Bronchial epithelial cell (primary cell): ENCODE measurements around the gene CAMTA1. TPM values are rescaled to one million over a fixed set of nuclear protein-coding genes. Genes with fewer than 3 reads are reported as not detected.

Experiments
- DNase-seq: peaks from one replicate; pipeline ENCODE4 v3.0.0-alpha.2; 2010; ENCODE audit warnings: low read depth
- FAIRE-seq: peaks from 2 replicates; lab custom pipeline; 2011; peaks lifted over from hg19 to GRCh38; lab: Jason Lieb, UNC
- H3K27me3 ChIP-seq: 2 replicates; pipeline ENCODE4 v1.5.1; 2011; ENCODE audit warnings: low read length; ENCODE audit not compliant: control insufficient read depth, insufficient read depth
- H3K36me3 ChIP-seq: 2 replicates; pipeline ENCODE4 v1.5.1; 2011; ENCODE audit warnings: low read length; ENCODE audit not compliant: control insufficient read depth, insufficient read depth
- H3K4me3 ChIP-seq: 2 replicates; pipeline ENCODE4 v1.5.1; 2011; ENCODE audit warnings: mild to moderate bottlenecking, low read depth, low read length, control low read depth
- total RNA-seq: library from RNA; depleted of rRNA; stranded (reverse); fragments of >200 nt; gene quantifications from 2 replicates; pipeline ENCODE4 v1.2.1, GENCODE V29; 2014
- TF ChIP-seq, protein P1 (sequence below): IDR thresholded peaks from 2 replicates; pipeline ENCODE4 v1.5.1; 2011; ENCODE audit warnings: mild to moderate bottlenecking, moderate library complexity, low read length, control low read depth, inconsistent platforms; ENCODE audit not compliant: insufficient read depth, severe bottlenecking

Gene CAMTA1
- total RNA-seq, 1 donor from 2014 or later, result 68.2 TPM

DNA sequence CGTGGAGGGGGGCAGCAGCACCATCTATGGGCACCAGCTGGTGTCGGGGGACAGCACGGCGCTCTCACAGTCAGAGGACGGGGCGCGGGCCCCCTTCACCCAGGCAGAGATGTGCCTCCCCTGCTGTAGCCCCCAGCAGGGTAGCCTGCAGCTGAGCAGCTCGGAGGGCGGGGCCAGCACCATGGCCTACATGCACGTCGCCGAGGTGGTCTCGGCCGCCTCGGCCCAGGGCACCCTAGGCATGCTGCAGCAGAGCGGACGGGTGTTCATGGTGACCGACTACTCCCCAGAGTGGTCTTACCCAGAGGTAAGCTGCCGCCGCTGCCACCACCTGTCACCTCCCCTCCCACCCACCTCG lies 879.6 kb downstream of the CAMTA1 start:
- DNase-seq (no peak), FAIRE-seq (no peak)
- H3K4me3 ChIP-seq, result no peak overlapping the region
- H3K27me3 ChIP-seq, result peaks cover 2% of the 10 kb centered on the region
- TF ChIP-seq, protein P1, sequence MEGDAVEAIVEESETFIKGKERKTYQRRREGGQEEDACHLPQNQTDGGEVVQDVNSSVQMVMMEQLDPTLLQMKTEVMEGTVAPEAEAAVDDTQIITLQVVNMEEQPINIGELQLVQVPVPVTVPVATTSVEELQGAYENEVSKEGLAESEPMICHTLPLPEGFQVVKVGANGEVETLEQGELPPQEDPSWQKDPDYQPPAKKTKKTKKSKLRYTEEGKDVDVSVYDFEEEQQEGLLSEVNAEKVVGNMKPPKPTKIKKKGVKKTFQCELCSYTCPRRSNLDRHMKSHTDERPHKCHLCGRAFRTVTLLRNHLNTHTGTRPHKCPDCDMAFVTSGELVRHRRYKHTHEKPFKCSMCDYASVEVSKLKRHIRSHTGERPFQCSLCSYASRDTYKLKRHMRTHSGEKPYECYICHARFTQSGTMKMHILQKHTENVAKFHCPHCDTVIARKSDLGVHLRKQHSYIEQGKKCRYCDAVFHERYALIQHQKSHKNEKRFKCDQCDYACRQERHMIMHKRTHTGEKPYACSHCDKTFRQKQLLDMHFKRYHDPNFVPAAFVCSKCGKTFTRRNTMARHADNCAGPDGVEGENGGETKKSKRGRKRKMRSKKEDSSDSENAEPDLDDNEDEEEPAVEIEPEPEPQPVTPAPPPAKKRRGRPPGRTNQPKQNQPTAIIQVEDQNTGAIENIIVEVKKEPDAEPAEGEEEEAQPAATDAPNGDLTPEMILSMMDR, result no peak
- H3K36me3 ChIP-seq, result no peaks in the 10 kb centered on the region

DNA sequence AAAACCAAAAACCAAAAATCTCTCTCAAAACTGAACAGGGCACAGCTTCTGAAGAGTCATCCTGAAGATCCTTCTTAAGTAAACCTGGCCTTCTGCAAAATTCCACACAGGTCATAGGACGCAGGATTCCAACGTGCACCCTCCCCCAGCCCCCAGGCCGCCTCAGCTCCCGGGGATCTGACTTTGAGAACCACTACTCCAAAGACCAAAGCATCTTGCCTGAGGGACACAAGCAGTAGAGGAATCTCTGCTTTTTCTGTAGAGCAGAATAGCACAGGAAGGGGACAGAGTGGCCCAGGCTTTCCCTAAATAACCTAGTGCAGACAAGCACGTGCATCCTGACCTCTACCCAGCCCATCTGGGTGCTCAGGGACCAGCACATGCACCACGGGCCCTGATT lies 881.0 kb downstream of the CAMTA1 start:
- TF ChIP-seq, protein P1, result no peak

DNA sequence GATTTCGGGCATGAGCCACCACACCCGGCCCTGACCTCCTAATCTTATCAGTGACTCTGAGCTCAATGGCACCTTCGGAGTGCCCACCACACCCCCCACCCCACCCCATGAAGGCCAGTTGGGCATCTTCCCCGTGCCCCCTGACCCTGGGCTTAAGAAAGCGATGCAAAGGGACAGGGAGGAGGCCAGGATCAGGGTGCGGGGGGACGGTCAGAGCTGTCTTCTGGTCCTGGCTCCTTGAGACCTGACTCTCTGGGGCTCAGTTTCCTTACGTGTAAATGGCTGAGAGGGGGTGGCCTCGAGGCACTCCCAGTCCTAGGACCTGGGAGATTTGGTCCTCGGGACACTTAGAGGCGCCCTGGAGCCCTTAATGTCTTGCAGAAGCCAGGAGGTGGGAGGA lies 881.9 kb downstream of the CAMTA1 start:
- no peak for DNase-seq
- TF ChIP-seq, protein P1, result no peak
- no peaks in the 10 kb centered on the region for H3K27me3 ChIP-seq
- FAIRE-seq, result no peak
- no peaks in the 10 kb centered on the region for H3K36me3 ChIP-seq
- H3K4me3 ChIP-seq, result no peak overlapping the region

More for the DNA sequence above, 881.0 kb downstream of the CAMTA1 start:
- FAIRE-seq, result no peak
- H3K4me3 ChIP-seq, result no peak overlapping the region
- H3K36me3 ChIP-seq, result no peaks in the 10 kb centered on the region
- no peak for DNase-seq
- H3K27me3 ChIP-seq, result no peaks in the 10 kb centered on the region

DNA sequence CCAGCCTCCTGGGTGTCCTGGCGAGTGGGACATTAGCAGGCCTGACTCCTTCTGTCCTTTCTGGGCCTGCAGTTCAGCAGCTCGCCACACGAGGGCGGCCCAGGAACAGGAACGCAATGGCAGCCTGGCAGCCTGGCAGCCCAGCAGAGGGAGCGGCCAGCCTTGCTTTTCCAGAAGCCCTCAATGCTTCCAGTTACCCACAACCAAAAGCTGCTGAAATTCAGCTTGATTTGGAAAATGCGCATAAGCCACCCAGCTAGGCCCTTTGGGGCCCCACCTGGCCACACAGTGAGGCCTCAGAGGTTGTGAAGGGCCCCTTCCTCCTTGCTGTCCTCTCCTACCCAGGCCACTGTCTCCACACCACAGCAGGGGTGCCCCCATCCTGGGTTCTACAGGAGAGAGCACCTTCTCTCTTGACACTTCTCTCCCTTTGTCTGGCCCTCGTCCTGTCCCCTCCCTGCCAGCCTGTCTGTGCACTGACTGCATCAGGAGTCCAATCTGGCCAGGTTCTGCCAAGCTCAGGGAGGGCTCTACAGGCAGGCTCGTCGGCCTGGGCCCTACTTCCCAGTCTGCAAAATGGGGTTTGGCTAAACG lies 882.5 kb downstream of the CAMTA1 start:
- Histone ChIP-seq H3K27me3 (no peaks in the 10 kb centered on the region), H3K4me3 (no peak overlapping the region), H3K36me3 (no peaks in the 10 kb centered on the region)
- FAIRE-seq (no peak), DNase-seq (peak; percentile 52)
- TF ChIP-seq, protein P1, result peak; percentile 100

DNA sequence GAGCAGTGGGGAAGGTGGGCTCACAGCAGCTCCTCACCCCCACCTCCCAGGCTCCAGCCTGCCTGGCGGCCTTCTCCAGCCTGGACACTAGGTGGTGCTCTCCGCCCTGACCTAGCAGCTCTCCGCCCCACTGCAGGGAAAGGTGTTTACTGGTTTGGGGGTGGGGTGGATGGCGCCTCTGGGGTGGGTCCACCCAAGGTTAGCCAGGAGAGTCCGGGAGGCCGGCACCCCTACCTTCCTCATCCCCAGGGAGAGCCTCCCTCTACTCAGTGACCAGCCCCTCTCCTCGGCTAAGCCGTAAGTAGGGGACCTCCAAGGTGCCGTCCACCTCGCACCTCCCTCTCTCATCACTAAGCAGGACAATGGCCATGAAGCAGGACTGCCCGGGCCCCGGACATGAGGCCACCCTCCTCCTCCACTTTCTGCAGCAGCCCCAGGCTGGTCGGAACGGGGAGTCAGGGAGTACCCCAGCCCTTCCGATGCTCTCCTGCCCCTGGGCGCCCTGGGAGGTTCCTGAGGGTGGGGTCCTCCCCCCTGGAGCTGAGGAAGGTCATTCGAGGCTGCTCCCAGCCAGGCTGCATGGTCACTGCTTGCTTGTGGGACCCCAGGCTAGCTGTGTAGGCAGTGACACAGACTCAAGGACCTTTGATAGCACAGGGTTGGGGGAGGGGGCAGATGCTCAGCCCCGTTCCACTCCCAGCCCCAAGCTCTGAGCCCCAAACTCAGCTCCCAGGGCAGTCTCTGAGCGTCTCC lies 884.5 kb downstream of the CAMTA1 start:
- TF ChIP-seq, protein P1, result peak; percentile 90
- no peak overlapping the region for H3K4me3 ChIP-seq
- no peaks in the 10 kb centered on the region for H3K36me3 ChIP-seq
- DNase-seq (peak; percentile 17), FAIRE-seq (no peak)
- H3K27me3 ChIP-seq, result peaks cover 3% of the 10 kb centered on the region
